Heart right ventricle (tissue), 16 donors: ENCODE measurements around the gene ACOXL. TPM values are rescaled to one million over a fixed set of nuclear protein-coding genes. Genes with fewer than 3 reads are reported as not detected.

Experiments
- ATAC-seq, 8 donors: fragments of 200-7000 bp; cut with Tn5 transposase; one replicate each; pipeline ENCODE4 v1.9.1; 2020; ENCODE audit warnings: mild to moderate bottlenecking in 8 of 8, moderate library complexity in 8 of 8, moderate number of reproducible peaks in 1 of 8
- DNase-seq, 2 donors: peaks; one replicate each; pipeline ENCODE4 v3.0.0-alpha.2; 2020
- H3K27ac ChIP-seq, 10 donors: fragments of 200-600 bp; sonication (generic) in 2 of 10; one replicate each; pipeline versions ENCODE4 v1.5.0 to v1.8.0; 2020 to 2022; ENCODE audit warnings: mild to moderate bottlenecking in 3 of 10
- H3K27me3 ChIP-seq, 7 donors: fragments of 200-600 bp; one replicate each; pipeline ENCODE4 v1.8.0; 2021 to 2022; ENCODE audit warnings: mild to moderate bottlenecking in 2 of 7
- H3K36me3 ChIP-seq, 9 donors: fragments of 200-600 bp; sonication (generic) in 1 of 9; one replicate each; pipeline versions ENCODE4 v1.5.0 to v1.8.0; 2020 to 2022; ENCODE audit warnings: mild to moderate bottlenecking in 2 of 9
- H3K4me1 ChIP-seq, 9 donors: fragments of 200-600 bp; sonication (generic) in 1 of 9; one replicate each; pipeline versions ENCODE4 v1.5.0 to v1.8.0; 2020 to 2022; ENCODE audit warnings: mild to moderate bottlenecking in 4 of 9
- H3K4me3 ChIP-seq, 10 donors: fragments of 200-600 bp; sonication (generic) in 2 of 10; one replicate each; pipeline versions ENCODE4 v1.5.0 to v1.8.0; 2020 to 2022; ENCODE audit warnings: mild to moderate bottlenecking in 7 of 10, moderate library complexity in 2 of 10
- H3K9me3 ChIP-seq, 11 donors: fragments of 200-600 bp in 10 of 11; sonication (generic) in 2 of 11; one replicate each; pipeline versions ENCODE4 v1.5.0 to v1.8.0; 2013 to 2022; ENCODE audit warnings: mild to moderate bottlenecking in 2 of 11, control low read depth in 1 of 11, moderate library complexity in 1 of 11
- CTCF ChIP-seq, 9 donors: fragments of 200-600 bp; sonication (generic) in 2 of 9; IDR thresholded peaks; one replicate each; pipeline versions ENCODE4 v1.5.0 to v1.8.0; 2021 to 2022; ENCODE audit warnings: antibody characterized with exemption in 9 of 9, mild to moderate bottlenecking in 5 of 9, moderate library complexity in 1 of 9
- WGBS, 2 donors: extraction: QIAGEN DNeasy Blood & Tissue Kit; methylation state at CpG; one replicate each; pipeline ENCODE4 v1.1.7; 2013; ENCODE audit warnings: inconsistent platforms in 1 of 2; 5-methylcytosine and 5-hydroxymethylcytosine counted together
- intact Hi-C, 10 donors: fragments of 100-400 bp; cut with DNase I; formaldehyde crosslinking; loops; one replicate each; pipeline versions ENCODE4 v1.11.1 to v1.14.2; 2022
- polyA plus RNA-seq, 2 donors: library from polyadenylated mRNA; stranded (reverse); fragments of 200-250 nt; gene quantifications; one replicate each; pipeline ENCODE4 v1.2.3, GENCODE V29; 2013
- total RNA-seq, 10 donors: library from RNA; stranded (reverse); fragmentation: NEBNext Ultra II Directional in 3 of 10; extraction: Animal tissue kit (Norgen Biotek cat#: 25700) in 3 of 10; gene quantifications; one replicate each; pipeline versions ENCODE4 v1.2.1 to v1.2.4, GENCODE V29; 2021 to 2023
- donor health status: Arrhythmogenic right ventricular cardiomyopathy.
- donor health status: ischemic (EF 13 %, LVEDD 7.1; RV severe dilation, severe dysfunction).
- donor health status: healthy with polysubstance abuse.
- donor health status: DM: no; HTN: yes; CAD: no.
- donor health status: DM: no; HTN: no; CAD: no.
- donor health status: ischemic (EF 25% LVEDD 6.9; RV normal size, moderate dysfunction).
- donor health status: ischemic (EF 25% LVEDD 5.7; RV mildly dilated, moderate dysfunction).
- donor health status: healthy.
- donor health status: DM: yes; HTN: yes; CAD: no.
- donor health status: Ischemic cardiomyopathy.
- donor health status: ischemic (EF 35%, LVEDD 5.7; RV mildly dilated, moderate dysfunction).
- donor health status: nonischemic (EF 11% LVEDD 7.7; RV severe dilation, severe dysfunction).
- donor health status: DM: yes; HTN: yes; CAD: no.
- donor health status: PGD.
- donor health status: ischemic (EF 29% LVEDD 5.4; RV normal size, mild dysfunction).
- donor health status: nonischemic (EF 23%, LVEDD 6.1; RV moderate dilation, normal function).

The ACOXL gene
- total and polyA plus RNA-seq, 12 donors = not detected

GRCh38 chr2:110931648-110932047 lies 199.3 kb downstream of the ACOXL start:
- ATAC-seq (peak in 2 of 8 donors; percentile 45 to 58), DNase-seq (no peak)
- Histone ChIP-seq H3K4me1 (peaks cover 0 to 6% (median 0%) of the 10 kb centered on the region in 9 donors), H3K4me3 (no peak overlapping the region), H3K27ac (no peak overlapping the region), H3K9me3 (peaks cover 0 to 19% (median 9%) of the 10 kb centered on the region in 11 donors), H3K36me3 (no peaks in the 10 kb centered on the region), H3K27me3 (no peaks in the 10 kb centered on the region)
- WGBS, 2 donors = 27 to 34% methylated on average over 2 of the region's 2 CpGs
- no peak for TF ChIP-seq CTCF (IDR thresholded peaks at IDR 0.05)
- intact Hi-C loops = no loop called here

- no peak overlapping the region for H3K4me3 ChIP-seq
- 91 to 96% methylated on average over 10 of the region's 10 CpGs for WGBS, 2 donors
- no peak for TF ChIP-seq CTCF (IDR thresholded peaks at IDR 0.05)
- DNase-seq = no peak
- H3K36me3 ChIP-seq = no peaks in the 10 kb centered on the region
- peaks cover 0 to 10% (median 0%) of the 10 kb centered on the region in 7 donors for H3K27me3 ChIP-seq
- intact Hi-C loops = no loop called here
- no peak overlapping the region for H3K27ac ChIP-seq
- H3K9me3 ChIP-seq = peaks cover 0 to 19% (median 9%) of the 10 kb centered on the region in 11 donors
- ATAC-seq = no peak
- peaks cover 0 to 6% (median 0%) of the 10 kb centered on the region in 9 donors for H3K4me1 ChIP-seq
Observed at GRCh38 chr2:110933420-110933819, 201.0 kb downstream of the ACOXL start.

GRCh38 chr2:110934948-110935347 lies 202.6 kb downstream of the ACOXL start:
- Histone ChIP-seq H3K27ac (no peak overlapping the region), H3K36me3 (no peaks in the 10 kb centered on the region), H3K9me3 (peaks cover 0 to 7% (median 1%) of the 10 kb centered on the region in 11 donors), H3K27me3 (peaks cover 0 to 10% (median 0%) of the 10 kb centered on the region in 7 donors), H3K4me3 (no peak overlapping the region), H3K4me1 (peaks cover 0 to 6% (median 0%) of the 10 kb centered on the region in 9 donors)
- WGBS, 2 donors = 93 to 94% methylated on average over 6 of the region's 6 CpGs
- intact Hi-C loops = no loop called here
- ATAC-seq (no peak), DNase-seq (no peak)
- TF ChIP-seq CTCF (IDR thresholded peaks at IDR 0.05) = no peak

GRCh38 chr2:110940376-110940910 lies 208.1 kb downstream of the ACOXL start:
- ATAC-seq = no peak
- Histone ChIP-seq H3K9me3 (no peaks in the 10 kb centered on the region), H3K27me3 (peaks cover 0 to 10% (median 0%) of the 10 kb centered on the region in 7 donors), H3K4me1 (no peaks in the 10 kb centered on the region), H3K36me3 (no peaks in the 10 kb centered on the region), H3K4me3 (no peak overlapping the region), H3K27ac (no peak overlapping the region)
- DNase-seq = no peak
- WGBS, 2 donors = 45 to 66% methylated on average over 5 of the region's 5 CpGs
- intact Hi-C loops = no loop called here
- TF ChIP-seq CTCF (IDR thresholded peaks at IDR 0.05) = no peak
